Esophagus squamous epithelium (tissue), 4 donors: ENCODE data around the gene UNC13C.

Experiments used
- CTCF ChIP-seq, 6 experiments: fragments of 450-650 bp in 4 of 6; fragments of 200-600 bp in 2 of 6; sonication (generic) in 2 of 6; IDR thresholded peaks; one replicate each; pipeline ENCODE4 v1.5.1; 2016 to 2019; ENCODE audit warnings: antibody characterized with exemption in 6 of 6, mild to moderate bottlenecking in 4 of 6, moderate library complexity in 4 of 6
- POLR2A ChIP-seq, 4 donors: fragments of 450-650 bp; IDR thresholded peaks; one replicate each; pipeline ENCODE4 v1.6.1; 2017; ENCODE audit warnings: antibody characterized with exemption in 4 of 4, mild to moderate bottlenecking in 4 of 4, moderate library complexity in 3 of 4

GRCh38 chr15:54519577-54519976 lies 541.3 kb downstream of the UNC13C start:
- no peak for TF ChIP-seq CTCF (IDR thresholded peaks at IDR 0.05)
- TF ChIP-seq POLR2A (IDR thresholded peaks at IDR 0.05) = no peak
